PFSK-1 (cell line): ENCODE results near the gene LNX1.

Experiments
- FOXP2 ChIP-seq: optimal IDR thresholded peaks from 2 replicates; pipeline ENCODE3; 2011; ENCODE audit warnings: borderline replicate concordance, control low read depth, inconsistent platforms; ENCODE audit not compliant: insufficient read depth; ENCODE audit errors: extremely low read length, extremely low read depth
- POLR2AphosphoS5 ChIP-seq: IDR thresholded peaks from 2 replicates; pipeline ENCODE4 v1.6.1; 2012; ENCODE audit warnings: low read depth, mild to moderate bottlenecking, control low read depth, low read length, moderate library complexity
- SIN3A ChIP-seq: IDR thresholded peaks from 2 replicates; pipeline ENCODE4 v1.6.1; 2012; ENCODE audit warnings: mild to moderate bottlenecking, low read length, moderate library complexity, borderline replicate concordance; ENCODE audit not compliant: insufficient read depth
- TAF1 ChIP-seq: IDR thresholded peaks from 2 replicates; pipeline ENCODE4 v1.6.1; 2012; ENCODE audit warnings: low read length, control low read depth, borderline replicate concordance; ENCODE audit not compliant: insufficient read depth
- TF ChIP-seq, protein P1 (sequence below), 2 experiments: IDR thresholded peaks; 2 replicates each; pipeline versions ENCODE4 v1.6.1 to v1.8.0; 2011 to 2012; ENCODE audit warnings: low read depth in 2 of 2, low read length in 2 of 2, control low read depth in 1 of 2, inconsistent platforms in 1 of 2, mild to moderate bottlenecking in 1 of 2, moderate library complexity in 1 of 2; ENCODE audit not compliant: insufficient read depth in 1 of 2

DNA sequence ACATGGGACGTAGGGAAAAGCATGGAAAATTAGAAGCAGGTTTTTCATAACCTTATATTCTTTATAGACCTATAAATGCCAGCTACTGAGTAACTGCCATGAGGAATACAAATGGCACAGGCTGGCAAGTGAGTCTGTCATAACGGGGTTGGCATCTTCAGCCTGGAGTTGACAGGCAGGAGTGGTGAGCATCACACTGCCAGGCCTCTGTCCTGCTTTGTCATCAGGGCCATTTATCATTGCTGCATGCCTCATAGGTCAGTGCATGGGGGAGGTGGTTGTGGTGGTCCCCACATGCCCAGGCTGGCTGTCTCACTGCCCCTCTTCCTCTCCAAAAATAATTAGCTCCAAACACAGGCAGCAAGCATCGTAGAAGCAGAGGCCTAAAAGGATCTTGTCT, 72.5 kb downstream of the LNX1 start:
- no peak for TF ChIP-seq POLR2AphosphoS5
- TF ChIP-seq, protein P1, sequence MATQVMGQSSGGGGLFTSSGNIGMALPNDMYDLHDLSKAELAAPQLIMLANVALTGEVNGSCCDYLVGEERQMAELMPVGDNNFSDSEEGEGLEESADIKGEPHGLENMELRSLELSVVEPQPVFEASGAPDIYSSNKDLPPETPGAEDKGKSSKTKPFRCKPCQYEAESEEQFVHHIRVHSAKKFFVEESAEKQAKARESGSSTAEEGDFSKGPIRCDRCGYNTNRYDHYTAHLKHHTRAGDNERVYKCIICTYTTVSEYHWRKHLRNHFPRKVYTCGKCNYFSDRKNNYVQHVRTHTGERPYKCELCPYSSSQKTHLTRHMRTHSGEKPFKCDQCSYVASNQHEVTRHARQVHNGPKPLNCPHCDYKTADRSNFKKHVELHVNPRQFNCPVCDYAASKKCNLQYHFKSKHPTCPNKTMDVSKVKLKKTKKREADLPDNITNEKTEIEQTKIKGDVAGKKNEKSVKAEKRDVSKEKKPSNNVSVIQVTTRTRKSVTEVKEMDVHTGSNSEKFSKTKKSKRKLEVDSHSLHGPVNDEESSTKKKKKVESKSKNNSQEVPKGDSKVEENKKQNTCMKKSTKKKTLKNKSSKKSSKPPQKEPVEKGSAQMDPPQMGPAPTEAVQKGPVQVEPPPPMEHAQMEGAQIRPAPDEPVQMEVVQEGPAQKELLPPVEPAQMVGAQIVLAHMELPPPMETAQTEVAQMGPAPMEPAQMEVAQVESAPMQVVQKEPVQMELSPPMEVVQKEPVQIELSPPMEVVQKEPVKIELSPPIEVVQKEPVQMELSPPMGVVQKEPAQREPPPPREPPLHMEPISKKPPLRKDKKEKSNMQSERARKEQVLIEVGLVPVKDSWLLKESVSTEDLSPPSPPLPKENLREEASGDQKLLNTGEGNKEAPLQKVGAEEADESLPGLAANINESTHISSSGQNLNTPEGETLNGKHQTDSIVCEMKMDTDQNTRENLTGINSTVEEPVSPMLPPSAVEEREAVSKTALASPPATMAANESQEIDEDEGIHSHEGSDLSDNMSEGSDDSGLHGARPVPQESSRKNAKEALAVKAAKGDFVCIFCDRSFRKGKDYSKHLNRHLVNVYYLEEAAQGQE (IDR thresholded peaks at IDR 0.05; ENCODE audit: insufficient read depth in 1 of 2, low read depth in 2 of 2, low read length in 2 of 2), result no peak
- no peak for TF ChIP-seq TAF1
- TF ChIP-seq SIN3A, result no peak
- no peak for TF ChIP-seq FOXP2
